ENCODE data around the gene ASH1L. TPM values are rescaled to one million over a fixed set of nuclear protein-coding genes. Genes with fewer than 3 reads are reported as not detected.

The ASH1L gene
- total RNA-seq, 1 donor from 2014 or later: 15.0 TPM

DNA sequence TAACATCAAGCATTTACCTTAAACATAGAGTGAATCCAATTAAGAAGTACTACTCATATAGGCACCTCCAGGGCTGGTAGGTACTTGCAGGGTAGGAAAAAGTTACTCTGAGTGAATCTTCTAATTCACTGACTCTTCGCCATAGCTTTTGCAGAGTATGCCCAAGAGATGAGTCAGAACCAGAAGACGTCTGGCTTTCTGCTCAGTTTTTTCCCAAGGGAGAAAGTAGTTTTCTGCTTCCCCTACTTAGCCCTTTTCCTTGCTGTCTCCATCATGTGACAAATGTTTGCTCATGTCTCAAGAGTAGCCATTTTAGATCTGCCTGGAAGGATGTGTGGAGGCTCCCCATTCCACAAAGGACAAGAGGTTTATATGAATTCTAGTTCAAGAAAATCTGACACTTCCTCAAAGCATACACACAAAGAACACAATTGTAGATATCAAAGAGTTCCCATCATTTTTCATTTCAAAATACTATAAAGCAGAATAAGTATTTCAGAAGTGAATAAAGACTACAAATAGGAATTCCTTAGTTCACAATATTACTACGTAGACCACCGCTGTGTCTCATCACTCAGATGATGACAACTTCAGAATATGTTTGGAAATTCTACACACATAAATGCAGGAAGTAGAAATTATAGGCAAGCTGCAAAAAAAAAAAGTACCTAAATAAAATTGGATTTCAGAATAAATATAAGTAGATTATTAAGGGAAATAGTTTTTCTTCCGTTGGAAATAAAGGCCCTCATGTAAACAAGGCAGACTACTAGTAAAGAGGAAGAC is 98.5 kb downstream of the ASH1L start:
- FAIRE-seq (no peak), DNase-seq (ENCODE audit: low read depth) (peak; percentile 55)
- TF ChIP-seq, protein P1, sequence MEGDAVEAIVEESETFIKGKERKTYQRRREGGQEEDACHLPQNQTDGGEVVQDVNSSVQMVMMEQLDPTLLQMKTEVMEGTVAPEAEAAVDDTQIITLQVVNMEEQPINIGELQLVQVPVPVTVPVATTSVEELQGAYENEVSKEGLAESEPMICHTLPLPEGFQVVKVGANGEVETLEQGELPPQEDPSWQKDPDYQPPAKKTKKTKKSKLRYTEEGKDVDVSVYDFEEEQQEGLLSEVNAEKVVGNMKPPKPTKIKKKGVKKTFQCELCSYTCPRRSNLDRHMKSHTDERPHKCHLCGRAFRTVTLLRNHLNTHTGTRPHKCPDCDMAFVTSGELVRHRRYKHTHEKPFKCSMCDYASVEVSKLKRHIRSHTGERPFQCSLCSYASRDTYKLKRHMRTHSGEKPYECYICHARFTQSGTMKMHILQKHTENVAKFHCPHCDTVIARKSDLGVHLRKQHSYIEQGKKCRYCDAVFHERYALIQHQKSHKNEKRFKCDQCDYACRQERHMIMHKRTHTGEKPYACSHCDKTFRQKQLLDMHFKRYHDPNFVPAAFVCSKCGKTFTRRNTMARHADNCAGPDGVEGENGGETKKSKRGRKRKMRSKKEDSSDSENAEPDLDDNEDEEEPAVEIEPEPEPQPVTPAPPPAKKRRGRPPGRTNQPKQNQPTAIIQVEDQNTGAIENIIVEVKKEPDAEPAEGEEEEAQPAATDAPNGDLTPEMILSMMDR (IDR thresholded peaks at IDR 0.05; ENCODE audit: insufficient read depth, low read length, severe bottlenecking): no peak
- Histone ChIP-seq H3K36me3 (ENCODE audit: control insufficient read depth, insufficient read depth, low read length) (no peaks in the 10 kb centered on the region), H3K27me3 (ENCODE audit: control insufficient read depth, insufficient read depth, low read length) (no peaks in the 10 kb centered on the region), H3K4me3 (ENCODE audit: low read depth, low read length) (no peak overlapping the region)

DNA sequence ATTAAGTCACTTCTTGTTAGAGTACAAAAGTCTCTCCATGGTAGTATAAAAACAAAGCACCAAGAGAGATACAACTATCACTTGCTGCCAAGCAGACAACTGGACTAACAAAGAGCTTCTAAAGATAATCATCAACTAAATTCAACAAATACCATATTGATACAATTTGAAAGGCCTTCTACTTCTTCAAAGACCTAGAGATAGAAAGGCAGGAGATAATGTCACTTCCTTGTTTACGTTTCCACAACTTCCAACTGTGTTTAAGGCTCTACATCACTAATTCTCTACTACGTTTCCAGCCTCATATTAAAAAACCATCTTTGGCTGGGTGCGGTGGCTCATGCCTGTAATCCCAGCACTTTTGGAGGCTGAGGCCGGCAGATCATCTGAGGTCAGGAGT is 104.5 kb downstream of the ASH1L start:
- Histone ChIP-seq H3K36me3 (ENCODE audit: control insufficient read depth, insufficient read depth, low read length) (peaks cover 2% of the 10 kb centered on the region), H3K27me3 (ENCODE audit: control insufficient read depth, insufficient read depth, low read length) (no peaks in the 10 kb centered on the region), H3K4me3 (ENCODE audit: low read depth, low read length) (no peak overlapping the region)
- FAIRE-seq: no peak
- no peak for DNase-seq (ENCODE audit: low read depth)
- TF ChIP-seq, protein P1 (IDR thresholded peaks at IDR 0.05; ENCODE audit: insufficient read depth, low read length, severe bottlenecking): no peak

DNA sequence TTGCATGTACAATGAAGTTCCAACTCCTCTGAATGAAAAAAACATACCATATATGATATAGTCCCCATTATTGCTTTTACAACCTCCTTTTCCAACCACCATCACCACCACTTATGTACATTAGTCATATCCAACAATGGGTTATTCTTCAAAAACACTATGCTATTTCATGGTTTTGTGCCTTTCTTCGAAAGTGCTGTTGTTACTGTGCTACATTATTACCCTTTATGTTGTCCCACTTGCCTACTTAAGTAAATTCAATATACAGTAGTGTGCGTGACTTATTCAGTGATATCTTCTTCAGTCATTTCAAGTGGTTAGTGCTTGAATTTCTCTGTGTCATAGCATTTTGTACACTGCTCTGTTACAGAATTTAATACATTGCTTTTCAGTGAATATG is 105.3 kb downstream of the ASH1L start:
- FAIRE-seq (no peak), DNase-seq (ENCODE audit: low read depth) (no peak)
- TF ChIP-seq, protein P1 (IDR thresholded peaks at IDR 0.05; ENCODE audit: insufficient read depth, low read length, severe bottlenecking): no peak
- Histone ChIP-seq H3K36me3 (ENCODE audit: control insufficient read depth, insufficient read depth, low read length) (peaks cover 2% of the 10 kb centered on the region), H3K27me3 (ENCODE audit: control insufficient read depth, insufficient read depth, low read length) (no peaks in the 10 kb centered on the region), H3K4me3 (ENCODE audit: low read depth, low read length) (no peak overlapping the region)

DNA sequence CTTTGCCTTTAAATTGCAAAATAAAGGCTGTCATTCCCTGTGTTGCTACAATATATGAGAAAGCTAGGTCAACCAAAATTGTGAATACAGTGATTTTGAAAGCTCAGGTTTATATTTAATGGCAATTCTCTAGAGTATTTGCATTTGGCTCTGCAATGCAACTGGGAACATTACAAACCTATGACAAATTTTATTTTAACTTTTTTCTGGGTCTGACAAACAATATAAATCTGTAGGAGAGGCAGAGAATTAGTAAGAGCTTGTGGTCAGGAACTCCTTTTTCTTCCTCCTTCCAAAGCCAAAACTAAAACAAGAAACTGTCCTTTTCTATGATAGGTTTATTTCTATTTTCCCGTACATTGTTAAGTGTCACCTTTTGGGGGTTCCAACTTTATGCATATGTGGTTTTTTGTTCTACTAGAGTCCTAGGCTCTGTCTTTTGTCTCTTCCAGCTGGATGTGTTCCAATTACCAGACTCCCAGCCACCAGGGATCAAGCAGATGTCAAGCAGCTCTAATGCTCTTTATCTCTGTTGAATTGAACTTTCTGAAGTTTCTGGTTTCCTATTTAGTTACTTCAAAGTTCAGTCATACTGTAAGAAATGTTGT is 106.9 kb downstream of the ASH1L start:
- Histone ChIP-seq H3K4me3 (ENCODE audit: low read depth, low read length) (no peak overlapping the region), H3K36me3 (ENCODE audit: control insufficient read depth, insufficient read depth, low read length) (peaks cover 3% of the 10 kb centered on the region), H3K27me3 (ENCODE audit: control insufficient read depth, insufficient read depth, low read length) (no peaks in the 10 kb centered on the region)
- DNase-seq (ENCODE audit: low read depth) (no peak), FAIRE-seq (no peak)
- TF ChIP-seq, protein P1 (IDR thresholded peaks at IDR 0.05; ENCODE audit: insufficient read depth, low read length, severe bottlenecking): no peak

DNA sequence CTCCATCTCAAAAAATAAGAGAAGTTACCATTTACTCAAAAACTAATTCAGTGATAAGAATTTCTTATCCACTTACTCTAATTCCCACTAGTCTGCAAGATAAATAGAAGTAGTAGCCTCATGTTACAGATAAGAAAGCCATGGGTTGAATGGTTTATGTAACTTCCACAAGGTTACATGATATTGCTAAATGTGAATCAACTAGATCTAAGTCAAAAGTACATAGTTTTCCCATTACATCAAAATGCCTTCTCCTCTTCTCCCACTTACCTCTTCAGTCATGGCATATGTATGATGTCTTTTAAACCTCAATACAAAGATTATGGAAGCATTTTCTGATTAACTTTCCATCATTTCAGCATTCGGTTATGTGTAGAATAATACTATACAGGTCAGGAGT is 108.5 kb downstream of the ASH1L start:
- TF ChIP-seq, protein P1 (IDR thresholded peaks at IDR 0.05; ENCODE audit: insufficient read depth, low read length, severe bottlenecking): no peak
- Histone ChIP-seq H3K4me3 (ENCODE audit: low read depth, low read length) (no peak overlapping the region), H3K27me3 (ENCODE audit: control insufficient read depth, insufficient read depth, low read length) (no peaks in the 10 kb centered on the region), H3K36me3 (ENCODE audit: control insufficient read depth, insufficient read depth, low read length) (peaks cover 3% of the 10 kb centered on the region)
- FAIRE-seq: no peak
- no peak for DNase-seq (ENCODE audit: low read depth)

All from bronchial epithelial cell (primary cell).